Esophagus (tissue), 2 donors: ENCODE measurements around the gene GPR39. TPM values are rescaled to one million over a fixed set of nuclear protein-coding genes. Genes with fewer than 3 reads are reported as not detected.
"Not testable (repeated sequence)": the region's sequence is repeated elsewhere in the genome, so short reads cannot be mapped to it uniquely, and the experiment has no call there.

Experiments
- H3K27ac ChIP-seq, 2 donors: one replicate each; pipeline ENCODE4 v1.5.1; 2013; ENCODE audit warnings: low read depth in 2 of 2, mild to moderate bottlenecking in 2 of 2, inconsistent platforms in 1 of 2, low read length in 1 of 2, moderate library complexity in 1 of 2
- H3K27me3 ChIP-seq, 2 donors: one replicate each; pipeline ENCODE4 v1.6.1; 2013; ENCODE audit warnings: low read length in 2 of 2, control low read depth in 1 of 2, mild to moderate bottlenecking in 1 of 2; ENCODE audit not compliant: insufficient read depth in 2 of 2, control insufficient read depth in 1 of 2
- H3K36me3 ChIP-seq, 2 donors: one replicate each; pipeline ENCODE4 v1.6.1; 2013; ENCODE audit warnings: low read length in 1 of 2; ENCODE audit not compliant: control insufficient read depth in 2 of 2, insufficient read depth in 2 of 2
- H3K4me1 ChIP-seq, 2 donors: one replicate each; pipeline ENCODE4 v1.6.1; 2013; ENCODE audit warnings: low read length in 1 of 2; ENCODE audit not compliant: control insufficient read depth in 2 of 2, insufficient read depth in 2 of 2
- H3K4me3 ChIP-seq, 2 donors: one replicate each; pipeline ENCODE4 v1.5.1; 2013; ENCODE audit warnings: low read length in 2 of 2, mild to moderate bottlenecking in 2 of 2, low read depth in 1 of 2, moderate library complexity in 1 of 2
- H3K9me3 ChIP-seq, 2 donors: one replicate each; pipeline ENCODE4 v1.6.1; 2013; ENCODE audit warnings: mild to moderate bottlenecking in 2 of 2, low read depth in 1 of 2, low read length in 1 of 2, moderate library complexity in 1 of 2; ENCODE audit not compliant: control insufficient read depth in 2 of 2, insufficient read depth in 1 of 2
- WGBS, 2 donors: extraction: QIAGEN DNeasy Blood & Tissue Kit; methylation state at CpG; one replicate each; pipeline ENCODE4 v1.1.7; 2013; 5-methylcytosine and 5-hydroxymethylcytosine counted together
- polyA plus RNA-seq, 2 donors: library from polyadenylated mRNA; stranded (reverse); fragments of 200-250 nt; gene quantifications; one replicate each; pipeline ENCODE4 v1.2.3, GENCODE V29; 2013
- donor health status: healthy with polysubstance abuse.
- donor health status: Bipolar disorder and iron deficiency.

Gene GPR39
- polyA plus RNA-seq, 2 donors = 0.65 to 0.93 TPM

- 52 to 67% methylated on average over 4 of the region's 4 CpGs for WGBS, 2 donors
- H3K27me3 ChIP-seq = no peaks in the 10 kb centered on the region
- H3K4me3 ChIP-seq = no peak overlapping the region
- H3K9me3 ChIP-seq = peaks cover 0 to 5% of the 10 kb centered on the region in 2 donors
- H3K27ac ChIP-seq = no peak overlapping the region
- no peaks in the 10 kb centered on the region for H3K4me1 ChIP-seq
- H3K36me3 ChIP-seq = no peaks in the 10 kb centered on the region
Measured at GRCh38 chr2:132384491-132385151, 32.0 kb upstream of the GPR39 start.

GRCh38 chr2:132387126-132387525 is 29.5 kb upstream of the GPR39 start:
- H3K27me3 ChIP-seq = no peaks in the 10 kb centered on the region
- peaks cover 0 to 2% of the 10 kb centered on the region in 2 donors for H3K9me3 ChIP-seq
- no peaks in the 10 kb centered on the region for H3K4me1 ChIP-seq
- H3K4me3 ChIP-seq = no peak overlapping the region
- WGBS, 2 donors = 67 to 84% methylated on average over 1 of the region's 1 CpG
- H3K36me3 ChIP-seq = no peaks in the 10 kb centered on the region
- no peak overlapping the region for H3K27ac ChIP-seq

- Histone ChIP-seq H3K9me3 (peaks cover 0 to 2% of the 10 kb centered on the region in 2 donors), H3K27me3 (no peaks in the 10 kb centered on the region), H3K4me1 (no peaks in the 10 kb centered on the region), H3K36me3 (no peaks in the 10 kb centered on the region), H3K4me3 (no peak overlapping the region), H3K27ac (no peak overlapping the region)
- WGBS, 2 donors = 66 to 79% methylated on average over 3 of the region's 3 CpGs
Measured at GRCh38 chr2:132390076-132390475, 26.5 kb upstream of the GPR39 start.

GRCh38 chr2:132391378-132391777 is 25.2 kb upstream of the GPR39 start:
- H3K4me3 ChIP-seq = no peak overlapping the region
- H3K4me1 ChIP-seq = no peaks in the 10 kb centered on the region
- peaks cover 0 to 2% of the 10 kb centered on the region in 2 donors for H3K9me3 ChIP-seq
- no peak overlapping the region for H3K27ac ChIP-seq
- WGBS, 2 donors = 55 to 68% methylated on average over 3 of the region's 3 CpGs
- H3K27me3 ChIP-seq = no peaks in the 10 kb centered on the region
- no peaks in the 10 kb centered on the region for H3K36me3 ChIP-seq

GRCh38 chr2:132392221-132392620 is 24.4 kb upstream of the GPR39 start:
- Histone ChIP-seq H3K27me3 (no peaks in the 10 kb centered on the region), H3K36me3 (no peaks in the 10 kb centered on the region), H3K4me1 (no peaks in the 10 kb centered on the region), H3K27ac (no peak overlapping the region), H3K4me3 (no peak overlapping the region), H3K9me3 (no peaks in the 10 kb centered on the region)
- 27 to 44% methylated on average over 2 of the region's 2 CpGs for WGBS, 2 donors

GRCh38 chr2:132392879-132393278 is 23.7 kb upstream of the GPR39 start:
- H3K4me3 ChIP-seq = no peak overlapping the region
- H3K27me3 ChIP-seq = no peaks in the 10 kb centered on the region
- H3K27ac ChIP-seq = no peak overlapping the region
- no peaks in the 10 kb centered on the region for H3K4me1 ChIP-seq
- WGBS, 2 donors = 79 to 82% methylated on average over 7 of the region's 7 CpGs
- H3K36me3 ChIP-seq = no peaks in the 10 kb centered on the region
- H3K9me3 ChIP-seq = no peaks in the 10 kb centered on the region

GRCh38 chr2:132397042-132397441 is 19.6 kb upstream of the GPR39 start:
- WGBS, 2 donors = 62 to 66% methylated on average over 3 of the region's 3 CpGs
- not testable (repeated sequence) for H3K4me1 ChIP-seq, H3K4me3 ChIP-seq, H3K27ac ChIP-seq, H3K27me3 ChIP-seq, H3K9me3 ChIP-seq, H3K36me3 ChIP-seq

- Histone ChIP-seq H3K4me3 (no peak overlapping the region), H3K27me3 (no peaks in the 10 kb centered on the region), H3K9me3 (peaks cover 0 to 3% of the 10 kb centered on the region in 2 donors), H3K36me3 (no peaks in the 10 kb centered on the region), H3K4me1 (no peaks in the 10 kb centered on the region), H3K27ac (no peak overlapping the region)
- 28 to 37% methylated on average over 2 of the region's 2 CpGs for WGBS, 2 donors
Measured at GRCh38 chr2:132400169-132400900, 16.3 kb upstream of the GPR39 start.

- Histone ChIP-seq H3K4me1 (no peaks in the 10 kb centered on the region), H3K9me3 (peaks cover 0 to 3% of the 10 kb centered on the region in 2 donors), H3K36me3 (no peaks in the 10 kb centered on the region), H3K27ac (no peak overlapping the region), H3K27me3 (no peaks in the 10 kb centered on the region), H3K4me3 (no peak overlapping the region)
- WGBS, 2 donors = 73 to 74% methylated on average over 2 of the region's 2 CpGs
Measured at GRCh38 chr2:132400901-132401240, 15.7 kb upstream of the GPR39 start.

GRCh38 chr2:132401326-132401725 is 15.3 kb upstream of the GPR39 start:
- Histone ChIP-seq H3K9me3 (peaks cover 0 to 3% of the 10 kb centered on the region in 2 donors), H3K4me3 (no peak overlapping the region), H3K27ac (no peak overlapping the region), H3K36me3 (no peaks in the 10 kb centered on the region), H3K4me1 (no peaks in the 10 kb centered on the region), H3K27me3 (no peaks in the 10 kb centered on the region)
- 84 to 95% methylated on average over 2 of the region's 2 CpGs for WGBS, 2 donors
